GM12891 (cell line): ENCODE data around the gene CGN.

ENCODE experiments used
- PAX5 ChIP-seq: IDR thresholded peaks from 2 replicates; pipeline ENCODE4 v1.6.1; 2011; ENCODE audit warnings: low read length, moderate library complexity, mild to moderate bottlenecking; ENCODE audit not compliant: insufficient read depth, severe bottlenecking
- POLR2A ChIP-seq: IDR thresholded peaks from 2 replicates; pipeline ENCODE4 v1.6.1; 2011; ENCODE audit warnings: low read depth, low read length, control low read depth
- POLR2AphosphoS5 ChIP-seq: IDR thresholded peaks from 2 replicates; pipeline ENCODE4 v1.6.1; 2011; ENCODE audit warnings: low read depth, low read length, control low read depth
- POU2F2 ChIP-seq: IDR thresholded peaks from 2 replicates; pipeline ENCODE4 v1.6.1; 2011; ENCODE audit warnings: low read depth, mild to moderate bottlenecking, control low read depth, low read length, moderate library complexity
- SPI1 ChIP-seq: IDR thresholded peaks from 2 replicates; pipeline ENCODE4 v1.6.1; 2011; ENCODE audit warnings: low read depth, low read length, control low read depth
- TAF1 ChIP-seq: IDR thresholded peaks from 2 replicates; pipeline ENCODE4 v1.6.1; 2011; ENCODE audit warnings: low read depth, low read length, control low read depth

- TF ChIP-seq POLR2AphosphoS5 (no peak), SPI1 (no peak), POLR2A (no peak), TAF1 (no peak), PAX5 (no peak), POU2F2 (no peak)
These were observed 24.4 kb downstream of the CGN start for GRCh38 chr1:151535326-151536271.
